ENCODE measurements around the gene CAD. TPM values are rescaled to one million over a fixed set of nuclear protein-coding genes. Genes with fewer than 3 reads are reported as not detected.
"Not testable (repeated sequence)": the region's sequence is repeated elsewhere in the genome, so short reads cannot be mapped to it uniquely, and the experiment has no call there.

CAD gene
- polyA plus RNA-seq, 1 donor from 2014 or later = 14.2 TPM

GRCh38 chr2:27191070-27191829, 25.9 kb upstream of the CAD start:
- Histone ChIP-seq H3K9me3 (ENCODE audit: low read length) (no peaks in the 10 kb centered on the region), H3K4me3 (ENCODE audit: low read length) (no peak overlapping the region), H3K9me2 (ENCODE audit: insufficient read depth, low read length) (no peaks in the 10 kb centered on the region), H2AFZ (ENCODE audit: low read depth, low read length) (no peak overlapping the region), H4K20me1 (ENCODE audit: insufficient read depth) (no peaks in the 10 kb centered on the region), H3K27ac (ENCODE audit: low read length) (no peak overlapping the region), H3K9ac (ENCODE audit: low read length) (no peak overlapping the region), H3K79me2 (replicated peaks; ENCODE audit: insufficient read depth, low read length) (no peaks in the 10 kb centered on the region), H3F3A (ENCODE audit: insufficient read depth, low read length, poor library complexity, severe bottlenecking) (no peaks in the 10 kb centered on the region), H3K36me3 (ENCODE audit: insufficient read depth, low read length) (no peaks in the 10 kb centered on the region), H3K27me3 (ENCODE audit: insufficient read depth, low read depth, low read length) (no peaks in the 10 kb centered on the region), H3K4me2 (ENCODE audit: low read length) (no peak overlapping the region)
- TF ChIP-seq MXI1 (conservative IDR thresholded peaks at IDR 0.05; ENCODE audit: poor library complexity, severe bottlenecking) (no peak), SMC3 (conservative IDR thresholded peaks at IDR 0.05; ENCODE audit: poor library complexity) (peak; percentile 76), RAD21 (conservative IDR thresholded peaks at IDR 0.05) (peak; percentile 76), CTCF (IDR thresholded peaks at IDR 0.05; ENCODE audit: poor library complexity, severe bottlenecking) (peak; percentile 73)

DNA sequence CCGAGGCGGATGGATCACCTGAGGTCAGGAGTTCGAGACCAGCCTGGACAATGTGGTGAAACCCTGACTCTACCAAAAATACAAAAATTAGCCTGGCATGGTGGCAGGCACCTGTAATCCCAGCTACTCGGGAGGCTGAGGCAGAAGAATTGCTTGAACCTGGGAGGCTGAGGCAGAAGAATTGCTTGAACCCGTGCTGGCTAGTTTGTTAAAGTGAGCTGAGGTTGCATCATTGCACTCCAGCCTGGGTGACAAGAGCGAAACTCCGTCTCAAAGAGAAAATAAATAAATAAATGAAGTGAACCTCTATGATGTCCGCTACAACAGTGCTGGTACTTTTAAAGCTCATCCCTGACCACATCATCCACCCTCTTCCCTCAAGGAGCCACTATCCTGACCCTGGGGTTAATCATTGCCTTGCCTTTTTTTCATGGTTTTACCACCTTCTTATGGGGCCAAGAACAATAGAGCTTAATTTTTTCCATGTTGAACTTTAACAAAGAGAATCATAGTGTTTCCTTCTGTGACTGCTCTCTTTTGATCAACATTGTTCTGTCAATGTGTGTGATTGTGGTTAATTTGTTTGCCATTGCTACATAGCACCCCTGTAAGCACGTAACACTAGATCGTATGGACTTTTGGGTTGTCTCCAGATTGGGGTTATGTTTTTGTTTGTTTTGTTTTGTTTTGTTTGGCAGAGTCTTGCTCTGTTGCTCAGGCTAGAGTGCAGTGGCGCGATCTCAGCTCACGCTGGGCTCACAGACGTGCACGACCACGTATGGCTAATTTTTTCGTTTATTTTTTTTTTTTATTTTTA, 22.4 kb upstream of the CAD start:
- Histone ChIP-seq H3K27me3 (ENCODE audit: insufficient read depth, low read depth, low read length) (no peaks in the 10 kb centered on the region), H3K4me3 (ENCODE audit: low read length) (no peak overlapping the region), H3K9me3 (ENCODE audit: low read length) (no peaks in the 10 kb centered on the region), H3K79me2 (replicated peaks; ENCODE audit: insufficient read depth, low read length) (no peaks in the 10 kb centered on the region), H3K4me2 (ENCODE audit: low read length) (no peak overlapping the region), H3K27ac (ENCODE audit: low read length) (no peak overlapping the region), H3K36me3 (ENCODE audit: insufficient read depth, low read length) (no peaks in the 10 kb centered on the region), H3F3A (ENCODE audit: insufficient read depth, low read length, poor library complexity, severe bottlenecking) (no peaks in the 10 kb centered on the region), H4K20me1 (ENCODE audit: insufficient read depth) (no peaks in the 10 kb centered on the region), H3K9me2 (ENCODE audit: insufficient read depth, low read length) (no peaks in the 10 kb centered on the region), H2AFZ (ENCODE audit: low read depth, low read length) (no peak overlapping the region), H3K9ac (ENCODE audit: low read length) (no peak overlapping the region)
- TF ChIP-seq RAD21 (conservative IDR thresholded peaks at IDR 0.05) = no peak
- TF ChIP-seq POLR2AphosphoS5 (IDR thresholded peaks at IDR 0.05) = no peak
- TF ChIP-seq EZH2 (IDR thresholded peaks at IDR 0.05; ENCODE audit: borderline replicate concordance, insufficient read depth, low read length, poor library complexity, severe bottlenecking) = no peak
- TF ChIP-seq MXI1 (conservative IDR thresholded peaks at IDR 0.05; ENCODE audit: poor library complexity, severe bottlenecking) = no peak
- TF ChIP-seq TAF1 (IDR thresholded peaks at IDR 0.05; ENCODE audit: low read depth) = no peak
- no peak for TF ChIP-seq REST (IDR thresholded peaks at IDR 0.05; ENCODE audit: borderline replicate concordance)
- TF ChIP-seq SMC3 (conservative IDR thresholded peaks at IDR 0.05; ENCODE audit: poor library complexity) = no peak
- TF ChIP-seq CTCF (IDR thresholded peaks at IDR 0.05; ENCODE audit: poor library complexity, severe bottlenecking) = no peak
- TF ChIP-seq EP300 (conservative IDR thresholded peaks at IDR 0.05; ENCODE audit: poor library complexity, severe bottlenecking) = no peak

GRCh38 chr2:27195799-27196198, 21.4 kb upstream of the CAD start:
- not testable (repeated sequence) for H3K4me2 ChIP-seq (ENCODE audit: low read length); H3K9ac ChIP-seq (ENCODE audit: low read length); H3K4me3 ChIP-seq (ENCODE audit: low read length); H4K20me1 ChIP-seq (ENCODE audit: insufficient read depth); H3K9me2 ChIP-seq (ENCODE audit: insufficient read depth, low read length); H3K27ac ChIP-seq (ENCODE audit: low read length); H3K9me3 ChIP-seq (ENCODE audit: low read length); H2AFZ ChIP-seq (ENCODE audit: low read depth, low read length); H3K27me3 ChIP-seq (ENCODE audit: insufficient read depth, low read depth, low read length); H3K36me3 ChIP-seq (ENCODE audit: insufficient read depth, low read length); H3K79me2 ChIP-seq (replicated peaks; ENCODE audit: insufficient read depth, low read length); H3F3A ChIP-seq (ENCODE audit: insufficient read depth, low read length, poor library complexity, severe bottlenecking)

DNA sequence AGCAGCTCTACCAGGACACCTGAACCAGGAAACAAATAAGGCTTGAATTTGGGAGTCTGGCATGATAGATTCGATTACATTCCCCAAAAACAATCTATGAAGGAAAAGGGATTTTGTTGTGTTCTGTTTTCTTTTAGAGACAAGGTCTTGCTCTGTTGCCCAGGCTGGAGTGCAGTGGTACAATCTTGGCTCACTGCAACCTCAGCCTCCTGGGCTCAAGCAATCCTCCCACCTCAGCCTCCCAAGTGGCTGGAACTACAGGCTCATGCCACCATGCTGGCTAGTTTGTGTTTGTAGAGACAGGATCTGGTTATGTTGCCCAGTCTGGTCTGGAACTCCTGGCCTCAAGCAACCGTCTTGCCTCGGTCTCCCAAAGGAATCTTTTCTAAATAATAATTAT, 19.1 kb upstream of the CAD start:
- H3K9ac ChIP-seq (ENCODE audit: low read length); H3K9me3 ChIP-seq (ENCODE audit: low read length); H3K27me3 ChIP-seq (ENCODE audit: insufficient read depth, low read depth, low read length); H3K36me3 ChIP-seq (ENCODE audit: insufficient read depth, low read length); H3K4me3 ChIP-seq (ENCODE audit: low read length); H2AFZ ChIP-seq (ENCODE audit: low read depth, low read length); H4K20me1 ChIP-seq (ENCODE audit: insufficient read depth); H3K27ac ChIP-seq (ENCODE audit: low read length); H3F3A ChIP-seq (ENCODE audit: insufficient read depth, low read length, poor library complexity, severe bottlenecking); H3K79me2 ChIP-seq (replicated peaks; ENCODE audit: insufficient read depth, low read length); H3K9me2 ChIP-seq (ENCODE audit: insufficient read depth, low read length); H3K4me2 ChIP-seq (ENCODE audit: low read length): not testable (repeated sequence)

Data from neural cell (in vitro differentiated cells).